ENCODE results near the gene DTX1.

DNA sequence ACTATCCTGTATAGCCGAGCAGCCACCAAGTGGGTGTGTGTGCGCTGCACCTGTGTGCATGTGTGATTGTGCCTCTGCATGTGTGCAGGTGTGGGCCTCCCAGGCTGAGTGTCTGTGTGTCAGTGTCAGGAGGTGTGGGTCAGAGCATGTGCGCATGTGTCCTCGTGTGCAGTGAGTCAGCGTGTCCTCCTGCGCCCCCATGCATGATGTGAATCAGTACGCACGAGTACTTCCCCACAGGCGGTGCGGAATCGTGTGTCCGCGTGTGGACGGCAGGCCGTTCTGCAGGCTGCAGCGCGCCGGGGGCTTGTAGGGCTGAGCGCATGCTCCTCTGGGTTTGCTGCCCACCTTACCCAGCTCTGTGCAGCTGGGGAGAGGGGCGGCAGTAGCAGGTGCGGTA lies 34.2 kb downstream of the DTX1 start:
- TF ChIP-seq CTCF (IDR thresholded peaks at IDR 0.05; ENCODE audit: extremely low read depth in 1 of 2, insufficient read depth in 1 of 2, low read depth in 1 of 2, low read length in 2 of 2) (no peak), MYC (IDR thresholded peaks at IDR 0.05; ENCODE audit: low read depth, low read length) (no peak)
